Spleen (tissue), 7 donors: Measurements from ENCODE around the gene SLC25A48.

Experiments
- CTCF ChIP-seq, 11 experiments: fragments of 200-600 bp in 7 of 11; fragments of 450-650 bp in 4 of 11; sonication (generic) in 4 of 11; IDR thresholded peaks in 8 of 11; conservative IDR thresholded peaks in 3 of 11; 1 replicate in 7 of 11; 2 replicates in 4 of 11; pipeline versions ENCODE4 v1.4.0 to v1.8.0; 2016 to 2021; ENCODE audit warnings: antibody characterized with exemption in 11 of 11, inconsistent platforms in 4 of 11, mild to moderate bottlenecking in 1 of 11
- POLR2AphosphoS5 ChIP-seq, 3 donors: sonication (generic); formaldehyde crosslinking; IDR thresholded peaks; one replicate each; pipeline ENCODE4 v1.5.1; 2017; ENCODE audit warnings: antibody characterized with exemption in 3 of 3
- donor health status: DM: no; HTN: no; CAD: no; lungs with moderate emphysema.
- donor health status: DM: no; HTN: no; CAD: no.
- donor health status: DM: no; HTN: no; CAD: no.

- TF ChIP-seq CTCF (IDR thresholded peaks at IDR 0.05 in 8 of 11, conservative IDR thresholded peaks at IDR 0.05 in 3 of 11), result no peak
- TF ChIP-seq POLR2AphosphoS5 (IDR thresholded peaks at IDR 0.05), result no peak
These were observed 11.8 kb downstream of the SLC25A48 start for GRCh38 chr5:135846311-135846710.
